Hindlimb muscle (tissue), 1 donor: Measurements from ENCODE around the gene TMC2. TPM values are rescaled to one million over a fixed set of nuclear protein-coding genes. Genes with fewer than 3 reads are reported as not detected.

Experiments used
- DNase-seq: peaks from one replicate; pipeline ENCODE4 v3.0.0-alpha.2; 2013
- polyA plus RNA-seq: library from polyadenylated mRNA; unstranded; fragments of 120-200 nt; gene quantifications from one replicate; pipeline ENCODE4 v1.2.1, GENCODE V29; 2013; ENCODE audit not compliant: insufficient read length

The TMC2 gene
- polyA plus RNA-seq, 1 donor: 0.13 TPM

- DNase-seq: no peak
These were observed 90.6 kb downstream of the TMC2 start for GRCh38 chr20:2626853-2627541.

GRCh38 chr20:2631228-2631627 is 94.9 kb downstream of the TMC2 start:
- no peak for DNase-seq

GRCh38 chr20:2633381-2633780 is 97.0 kb downstream of the TMC2 start:
- no peak for DNase-seq

GRCh38 chr20:2637246-2637645 is 100.9 kb downstream of the TMC2 start:
- no peak for DNase-seq

- no peak for DNase-seq
These were observed 103.9 kb downstream of the TMC2 start for GRCh38 chr20:2640260-2640659.

GRCh38 chr20:2640899-2641298 is 104.5 kb downstream of the TMC2 start:
- no peak for DNase-seq

- no peak for DNase-seq
These were observed 107.3 kb downstream of the TMC2 start for GRCh38 chr20:2643708-2644107.

- DNase-seq: peak; percentile 97
These were observed 115.7 kb downstream of the TMC2 start, which contains the start of gene NOP56 for GRCh38 chr20:2651772-2652723. TSS of gene NOP56 (plus strand) at chr20:2652632. CDS start at chr20:2652661, 29 bp downstream.

- DNase-seq: no peak
These were observed 116.6 kb downstream of the TMC2 start for GRCh38 chr20:2652724-2653555.

GRCh38 chr20:2653556-2654383 is 117.4 kb downstream of the TMC2 start:
- DNase-seq: no peak

- DNase-seq: no peak
These were observed 118.0 kb downstream of the TMC2 start for GRCh38 chr20:2654384-2654822.

- no peak for DNase-seq
These were observed 118.5 kb downstream of the TMC2 start for GRCh38 chr20:2654831-2655230.

GRCh38 chr20:2655331-2656116 is 119.2 kb downstream of the TMC2 start:
- no peak for DNase-seq

GRCh38 chr20:2656471-2657117 is 120.2 kb downstream of the TMC2 start:
- DNase-seq: no peak

GRCh38 chr20:2657241-2657640 is 120.9 kb downstream of the TMC2 start:
- DNase-seq: no peak

- DNase-seq: no peak
These were observed 121.3 kb downstream of the TMC2 start for GRCh38 chr20:2657674-2658073.

GRCh38 chr20:2658414-2659354 is 122.3 kb downstream of the TMC2 start:
- DNase-seq: no peak

- no peak for DNase-seq
These were observed 123.2 kb downstream of the TMC2 start for GRCh38 chr20:2659547-2659946.

- no peak for DNase-seq
These were observed 127.1 kb downstream of the TMC2 start for GRCh38 chr20:2663364-2663886.
